ENCODE measurements around the gene CTAGE8.
"Not testable (repeated sequence)": the region's sequence is repeated elsewhere in the genome, so short reads cannot be mapped to it uniquely, and the experiment has no call there.

- TF ChIP-seq, protein P1, sequence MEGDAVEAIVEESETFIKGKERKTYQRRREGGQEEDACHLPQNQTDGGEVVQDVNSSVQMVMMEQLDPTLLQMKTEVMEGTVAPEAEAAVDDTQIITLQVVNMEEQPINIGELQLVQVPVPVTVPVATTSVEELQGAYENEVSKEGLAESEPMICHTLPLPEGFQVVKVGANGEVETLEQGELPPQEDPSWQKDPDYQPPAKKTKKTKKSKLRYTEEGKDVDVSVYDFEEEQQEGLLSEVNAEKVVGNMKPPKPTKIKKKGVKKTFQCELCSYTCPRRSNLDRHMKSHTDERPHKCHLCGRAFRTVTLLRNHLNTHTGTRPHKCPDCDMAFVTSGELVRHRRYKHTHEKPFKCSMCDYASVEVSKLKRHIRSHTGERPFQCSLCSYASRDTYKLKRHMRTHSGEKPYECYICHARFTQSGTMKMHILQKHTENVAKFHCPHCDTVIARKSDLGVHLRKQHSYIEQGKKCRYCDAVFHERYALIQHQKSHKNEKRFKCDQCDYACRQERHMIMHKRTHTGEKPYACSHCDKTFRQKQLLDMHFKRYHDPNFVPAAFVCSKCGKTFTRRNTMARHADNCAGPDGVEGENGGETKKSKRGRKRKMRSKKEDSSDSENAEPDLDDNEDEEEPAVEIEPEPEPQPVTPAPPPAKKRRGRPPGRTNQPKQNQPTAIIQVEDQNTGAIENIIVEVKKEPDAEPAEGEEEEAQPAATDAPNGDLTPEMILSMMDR (conservative IDR thresholded peaks at IDR 0.05 in 1 of 2, IDR thresholded peaks at IDR 0.05 in 1 of 2; ENCODE audit: low read depth in 1 of 2, low read length in 2 of 2), result not testable (repeated sequence)
- not testable (repeated sequence) for TF ChIP-seq EZH2 (IDR thresholded peaks at IDR 0.05; ENCODE audit: low read length, missing control alignments)
Observed at GRCh38 chr7:144317537-144317936, 48.4 kb upstream of the CTAGE8 start.

Data from fibroblast of lung (primary cell).